GM19099 (cell line): ENCODE measurements around the gene MUC13.

Experiments used
- POLR2A ChIP-seq: IDR thresholded peaks from 3 replicates; pipeline ENCODE4 v1.6.1; 2011; ENCODE audit warnings: low read depth; ENCODE audit not compliant: insufficient read length; ENCODE audit errors: extremely low read depth

Gene MUC13

GRCh38 chr3:124888482-124889441 is 45.8 kb downstream of the MUC13 start:
- TF ChIP-seq POLR2A, result no peak

- no peak for TF ChIP-seq POLR2A
Observed at GRCh38 chr3:124887932-124888298, 46.6 kb downstream of the MUC13 start.

- no peak for TF ChIP-seq POLR2A
Observed at GRCh38 chr3:124887177-124887931, 47.2 kb downstream of the MUC13 start, which contains the start of gene ITGB5. TSS of gene ITGB5 (minus strand) at chr3:124887365. CDS start at chr3:124887000, 365 bp downstream.

GRCh38 chr3:124886168-124887056 is 48.1 kb downstream of the MUC13 start:
- TF ChIP-seq POLR2A, result no peak

- no peak for TF ChIP-seq POLR2A
Observed at GRCh38 chr3:124885466-124886167, 48.9 kb downstream of the MUC13 start.

- TF ChIP-seq POLR2A, result no peak
Observed at GRCh38 chr3:124884474-124885101, 50.0 kb downstream of the MUC13 start.

- no peak for TF ChIP-seq POLR2A
Observed at GRCh38 chr3:124883766-124884473, 50.6 kb downstream of the MUC13 start.

- no peak for TF ChIP-seq POLR2A
Observed at GRCh38 chr3:124882816-124883747, 51.5 kb downstream of the MUC13 start.

GRCh38 chr3:124881976-124882697 is 52.4 kb downstream of the MUC13 start:
- TF ChIP-seq POLR2A, result no peak

- TF ChIP-seq POLR2A, result no peak
Observed at GRCh38 chr3:124879337-124879680, 55.2 kb downstream of the MUC13 start.

- no peak for TF ChIP-seq POLR2A
Observed at GRCh38 chr3:124878561-124879336, 55.8 kb downstream of the MUC13 start.
